GM04503 (cell line): Measurements from ENCODE around the gene SEC11A.
"Not testable (repeated sequence)": the region's sequence is repeated elsewhere in the genome, so short reads cannot be mapped to it uniquely, and the experiment has no call there.

Experiments
- DNase-seq: peaks from one replicate; pipeline ENCODE4 v3.0.0-alpha.2; 2012; ENCODE audit warnings: low read depth

The SEC11A gene

GRCh38 chr15:84737005-84737404 is 21.1 kb upstream of the SEC11A start:
- no peak for DNase-seq

- no peak for DNase-seq
Observed at GRCh38 chr15:84736375-84736774, 20.4 kb upstream of the SEC11A start.

- not testable (repeated sequence) for DNase-seq
Observed at GRCh38 chr15:84735480-84736061, 19.6 kb upstream of the SEC11A start.

- no peak for DNase-seq
Observed at GRCh38 chr15:84734794-84735479, 19.0 kb upstream of the SEC11A start.

- DNase-seq = peak; percentile 86
Observed at GRCh38 chr15:84731774-84732173, 15.8 kb upstream of the SEC11A start.

GRCh38 chr15:84727429-84727828 is 11.5 kb upstream of the SEC11A start:
- no peak for DNase-seq

- no peak for DNase-seq
Observed at GRCh38 chr15:84725001-84725491, 9.1 kb upstream of the SEC11A start.

- DNase-seq = no peak
Observed at GRCh38 chr15:84722628-84723027, 6.7 kb upstream of the SEC11A start.

- DNase-seq = no peak
Observed at GRCh38 chr15:84721371-84721770, 5.4 kb upstream of the SEC11A start.

- DNase-seq = no peak
Observed at GRCh38 chr15:84715441-84716035, 401 bp downstream of the SEC11A start.

GRCh38 chr15:84714821-84715220 is 1.1 kb downstream of the SEC11A start:
- no peak for DNase-seq

GRCh38 chr15:84714372-84714771 is 1.6 kb downstream of the SEC11A start:
- no peak for DNase-seq

GRCh38 chr15:84703808-84704207 is 12.1 kb downstream of the SEC11A start:
- DNase-seq = no peak

- DNase-seq = peak; percentile 37
Observed at GRCh38 chr15:84702961-84703482, 12.9 kb downstream of the SEC11A start.

GRCh38 chr15:84699538-84700191 is 16.3 kb downstream of the SEC11A start:
- no peak for DNase-seq

- no peak for DNase-seq
Observed at GRCh38 chr15:84697236-84697990, 18.5 kb downstream of the SEC11A start.

- no peak for DNase-seq
Observed at GRCh38 chr15:84696757-84697156, 19.2 kb downstream of the SEC11A start.

- no peak for DNase-seq
Observed at GRCh38 chr15:84690342-84690741, 25.6 kb downstream of the SEC11A start.

- DNase-seq = no peak
Observed at GRCh38 chr15:84689858-84690257, 26.1 kb downstream of the SEC11A start.

GRCh38 chr15:84686446-84686845 is 29.5 kb downstream of the SEC11A start:
- not testable (repeated sequence) for DNase-seq

GRCh38 chr15:84685304-84685703 is 30.6 kb downstream of the SEC11A start:
- peak; percentile 55 for DNase-seq

GRCh38 chr15:84684092-84684491 is 31.8 kb downstream of the SEC11A start:
- no peak for DNase-seq
